Astrocyte (in vitro differentiated cells and primary cell): ENCODE data around the gene XPC. TPM values are rescaled to one million over a fixed set of nuclear protein-coding genes. Genes with fewer than 3 reads are reported as not detected.

ENCODE experiments used
- DNase-seq: peaks from one replicate; pipeline ENCODE4 v3.0.0-alpha.2; 2010; ENCODE audit warnings: low read depth
- FAIRE-seq: peaks from 2 replicates; lab custom pipeline; 2011; peaks lifted over from hg19 to GRCh38; lab: Jason Lieb, UNC
- H2AFZ ChIP-seq: 2 replicates; pipeline ENCODE4 v1.6.0; 2012; ENCODE audit warnings: low read depth, low read length, inconsistent platforms
- H3K27ac ChIP-seq: 2 replicates; pipeline ENCODE4 v1.5.1; 2011; ENCODE audit warnings: low read depth, low read length, inconsistent platforms
- H3K27me3 ChIP-seq: 2 replicates; pipeline ENCODE4 v1.6.0; 2011; ENCODE audit warnings: low read length, inconsistent platforms; ENCODE audit not compliant: insufficient read depth
- H3K36me3 ChIP-seq: 2 replicates; pipeline ENCODE4 v1.5.1; 2011; ENCODE audit warnings: low read length, inconsistent platforms; ENCODE audit not compliant: insufficient read depth
- H3K4me1 ChIP-seq: 2 replicates; pipeline ENCODE4 v1.5.1; 2011; ENCODE audit warnings: low read length, inconsistent platforms; ENCODE audit not compliant: insufficient read depth
- H3K4me2 ChIP-seq: 2 replicates; pipeline ENCODE4 v1.6.0; 2012; ENCODE audit warnings: low read length, inconsistent platforms
- H3K4me3 ChIP-seq: 2 replicates; pipeline ENCODE4 v1.5.1; 2011; ENCODE audit warnings: low read depth, mild to moderate bottlenecking, low read length, inconsistent platforms; ENCODE audit not compliant: insufficient read depth
- H3K79me2 ChIP-seq: 2 replicates; pipeline ENCODE4 v1.6.0; 2012; ENCODE audit warnings: mild to moderate bottlenecking, low read length, inconsistent platforms; ENCODE audit not compliant: insufficient read depth
- H3K9ac ChIP-seq: 2 replicates; pipeline ENCODE4 v1.6.0; 2012; ENCODE audit warnings: mild to moderate bottlenecking, low read length, inconsistent platforms
- H3K9me3 ChIP-seq: 2 replicates; pipeline ENCODE4 v1.5.1; 2012; ENCODE audit warnings: low read depth, mild to moderate bottlenecking, low read length, inconsistent platforms; ENCODE audit not compliant: insufficient read depth
- H4K20me1 ChIP-seq: 2 replicates; pipeline ENCODE4 v1.6.0; 2012; ENCODE audit warnings: low read length, inconsistent platforms; ENCODE audit not compliant: insufficient read depth
- H3K27ac Mint-ChIP-seq: one replicate; pipeline ENCODE4 v1.8.0; 2021; ENCODE audit warnings: mild to moderate bottlenecking, mixed read lengths; ENCODE audit not compliant: unreplicated experiment
- H3K27me3 Mint-ChIP-seq: one replicate; pipeline ENCODE4 v1.8.0; 2021; ENCODE audit warnings: low read depth, mixed read lengths; ENCODE audit not compliant: unreplicated experiment
- H3K36me3 Mint-ChIP-seq: one replicate; pipeline ENCODE4 v1.8.0; 2021; ENCODE audit warnings: low read depth, mixed read lengths; ENCODE audit not compliant: unreplicated experiment
- H3K4me1 Mint-ChIP-seq: one replicate; pipeline ENCODE4 v1.8.0; 2021; ENCODE audit warnings: low read depth, mixed read lengths; ENCODE audit not compliant: unreplicated experiment
- H3K4me3 Mint-ChIP-seq: one replicate; pipeline ENCODE4 v1.8.0; 2021; ENCODE audit warnings: mild to moderate bottlenecking, moderate library complexity, mixed read lengths; ENCODE audit not compliant: unreplicated experiment
- H3K9me3 Mint-ChIP-seq: one replicate; pipeline ENCODE4 v1.8.0; 2021; ENCODE audit warnings: mild to moderate bottlenecking, mixed read lengths; ENCODE audit not compliant: unreplicated experiment
- EZH2 ChIP-seq: IDR thresholded peaks from 2 replicates; pipeline ENCODE4 v1.6.1; 2012; ENCODE audit warnings: mild to moderate bottlenecking, low read length, inconsistent platforms; ENCODE audit not compliant: insufficient read depth
- total RNA-seq: library from RNA; stranded (reverse); gene quantifications from 2 replicates; pipeline ENCODE4 v1.2.1, GENCODE V29; 2021
- TF ChIP-seq, protein P1 (sequence below): IDR thresholded peaks from 2 replicates; pipeline ENCODE4 v1.5.1; 2011; ENCODE audit warnings: low read depth, mild to moderate bottlenecking, inconsistent platforms, low read length, moderate library complexity; ENCODE audit not compliant: insufficient read depth

XPC gene
- total RNA-seq, 1 donor from 2014 or later, result 33.6 TPM

DNA sequence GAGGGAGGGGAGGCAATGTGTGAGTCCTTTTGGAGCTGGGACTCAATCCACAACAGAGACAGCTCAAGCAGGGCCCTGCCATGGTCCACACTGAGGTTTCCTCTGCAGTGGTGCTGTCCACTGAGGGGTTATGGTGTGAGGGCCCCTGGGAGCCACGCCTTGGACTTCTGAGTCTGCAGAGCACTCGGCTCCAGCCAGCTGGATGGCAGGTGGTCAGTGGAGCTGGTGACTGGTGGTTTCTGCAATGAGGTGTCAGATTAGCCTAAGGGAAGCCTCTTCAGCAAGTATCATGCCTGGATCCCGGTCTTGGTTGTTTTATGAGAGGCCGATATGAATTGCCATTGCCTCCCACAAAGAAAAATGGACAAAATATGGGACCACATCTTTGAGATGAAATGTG is 21.9 kb upstream of the XPC start:
- no peak overlapping the region for H3K4me2 ChIP-seq
- no peak for DNase-seq
- H2AFZ ChIP-seq, result no peak overlapping the region
- no peak overlapping the region for H3K4me3 ChIP-seq
- H3K27ac ChIP-seq, result no peak overlapping the region
- H3K9me3 ChIP-seq, result no peaks in the 10 kb centered on the region
- TF ChIP-seq EZH2, result no peak
- TF ChIP-seq, protein P1, sequence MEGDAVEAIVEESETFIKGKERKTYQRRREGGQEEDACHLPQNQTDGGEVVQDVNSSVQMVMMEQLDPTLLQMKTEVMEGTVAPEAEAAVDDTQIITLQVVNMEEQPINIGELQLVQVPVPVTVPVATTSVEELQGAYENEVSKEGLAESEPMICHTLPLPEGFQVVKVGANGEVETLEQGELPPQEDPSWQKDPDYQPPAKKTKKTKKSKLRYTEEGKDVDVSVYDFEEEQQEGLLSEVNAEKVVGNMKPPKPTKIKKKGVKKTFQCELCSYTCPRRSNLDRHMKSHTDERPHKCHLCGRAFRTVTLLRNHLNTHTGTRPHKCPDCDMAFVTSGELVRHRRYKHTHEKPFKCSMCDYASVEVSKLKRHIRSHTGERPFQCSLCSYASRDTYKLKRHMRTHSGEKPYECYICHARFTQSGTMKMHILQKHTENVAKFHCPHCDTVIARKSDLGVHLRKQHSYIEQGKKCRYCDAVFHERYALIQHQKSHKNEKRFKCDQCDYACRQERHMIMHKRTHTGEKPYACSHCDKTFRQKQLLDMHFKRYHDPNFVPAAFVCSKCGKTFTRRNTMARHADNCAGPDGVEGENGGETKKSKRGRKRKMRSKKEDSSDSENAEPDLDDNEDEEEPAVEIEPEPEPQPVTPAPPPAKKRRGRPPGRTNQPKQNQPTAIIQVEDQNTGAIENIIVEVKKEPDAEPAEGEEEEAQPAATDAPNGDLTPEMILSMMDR, result no peak
- peaks cover 20% of the 10 kb centered on the region for H3K4me1 ChIP-seq
- no peak for FAIRE-seq
- H3K36me3 ChIP-seq, result peaks cover 6% of the 10 kb centered on the region
- H4K20me1 ChIP-seq, result peaks cover 8% of the 10 kb centered on the region
- Mint-ChIP-seq H3K27ac (no peak overlapping the region), H3K9me3 (no peaks in the 10 kb centered on the region), H3K4me1 (peaks cover 15% of the 10 kb centered on the region), H3K4me3 (no peak overlapping the region), H3K36me3 (peaks cover 4% of the 10 kb centered on the region), H3K27me3 (peaks cover 2% of the 10 kb centered on the region)
- no peak overlapping the region for H3K9ac ChIP-seq
- H3K27me3 ChIP-seq, result no peaks in the 10 kb centered on the region
- H3K79me2 ChIP-seq, result peaks cover 10% of the 10 kb centered on the region

DNA sequence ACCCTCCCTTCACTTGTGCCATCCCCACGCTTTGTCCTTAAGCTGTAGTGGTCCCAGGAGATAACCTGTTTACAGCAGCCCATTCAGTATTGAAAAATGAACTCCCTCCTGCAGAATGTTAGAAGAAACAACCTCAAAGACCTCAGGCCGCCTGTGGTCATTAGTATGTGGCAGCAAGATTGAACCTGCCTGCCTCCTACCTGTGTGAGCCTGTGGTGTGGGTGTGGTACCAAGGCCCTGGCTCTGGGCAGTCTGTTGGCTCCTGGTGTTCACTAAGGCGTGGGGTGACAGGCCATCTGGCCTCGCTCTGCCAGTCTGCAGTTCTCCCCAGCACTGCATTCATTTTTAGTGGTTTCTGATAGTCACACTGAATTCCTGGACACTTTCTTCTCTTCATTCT is 21.2 kb upstream of the XPC start:
- peaks cover 6% of the 10 kb centered on the region for H3K36me3 ChIP-seq
- H3K27me3 ChIP-seq, result no peaks in the 10 kb centered on the region
- peaks cover 13% of the 10 kb centered on the region for H4K20me1 ChIP-seq
- no peak overlapping the region for H2AFZ ChIP-seq
- Mint-ChIP-seq H3K27me3 (peaks cover 2% of the 10 kb centered on the region), H3K4me3 (no peak overlapping the region), H3K9me3 (no peaks in the 10 kb centered on the region), H3K4me1 (peaks cover 13% of the 10 kb centered on the region), H3K36me3 (peaks cover 4% of the 10 kb centered on the region), H3K27ac (no peak overlapping the region)
- peaks cover 12% of the 10 kb centered on the region for H3K79me2 ChIP-seq
- TF ChIP-seq, protein P1, result no peak
- no peak for TF ChIP-seq EZH2
- FAIRE-seq, result no peak
- H3K4me3 ChIP-seq, result no peak overlapping the region
- no peak for DNase-seq
- no peaks in the 10 kb centered on the region for H3K9me3 ChIP-seq
- H3K4me1 ChIP-seq, result peaks cover 16% of the 10 kb centered on the region
- H3K4me2 ChIP-seq, result no peak overlapping the region
- H3K9ac ChIP-seq, result no peak overlapping the region
- no peak overlapping the region for H3K27ac ChIP-seq

DNA sequence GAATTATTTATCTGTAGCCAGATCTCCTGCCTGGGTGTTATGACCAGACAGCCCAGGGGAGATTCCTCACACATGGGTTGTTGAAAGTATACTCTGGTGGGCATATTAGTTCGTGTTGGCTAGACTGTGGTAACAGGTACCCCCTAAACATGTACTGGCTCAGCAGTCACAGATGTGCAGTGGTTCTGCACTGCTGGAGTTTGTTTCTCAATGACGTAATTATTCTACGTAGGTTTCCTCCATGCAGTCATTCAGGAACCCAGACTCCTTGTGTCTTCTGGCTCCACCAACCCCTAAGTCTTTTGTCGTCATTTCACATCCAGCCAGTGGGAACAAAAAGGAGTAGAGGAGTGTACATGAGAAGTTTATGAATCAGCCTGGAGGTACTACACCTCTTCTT is 16.5 kb upstream of the XPC start:
- Histone ChIP-seq H2AFZ (no peak overlapping the region), H3K4me3 (no peak overlapping the region), H3K4me2 (no peak overlapping the region), H3K27me3 (no peaks in the 10 kb centered on the region), H3K27ac (no peak overlapping the region), H3K9ac (no peak overlapping the region), H3K4me1 (no peaks in the 10 kb centered on the region), H3K9me3 (no peaks in the 10 kb centered on the region), H4K20me1 (peaks cover 13% of the 10 kb centered on the region), H3K36me3 (peaks cover 6% of the 10 kb centered on the region), H3K79me2 (peaks cover 25% of the 10 kb centered on the region)
- FAIRE-seq (no peak), DNase-seq (no peak)
- Mint-ChIP-seq H3K4me3 (no peak overlapping the region), H3K4me1 (peaks cover 4% of the 10 kb centered on the region), H3K9me3 (peaks cover 2% of the 10 kb centered on the region), H3K27ac (no peak overlapping the region), H3K36me3 (peaks cover 16% of the 10 kb centered on the region), H3K27me3 (no peaks in the 10 kb centered on the region)
- TF ChIP-seq, protein P1, result no peak
